ENCODE measurements around the gene GASK1A. TPM values are rescaled to one million over a fixed set of nuclear protein-coding genes. Genes with fewer than 3 reads are reported as not detected.

GASK1A gene
- total RNA-seq, 2 donors from 2014 or later, result 35.0 to 80.1 TPM

GRCh38 chr3:43097400-43098080 lies 118.4 kb downstream of the GASK1A start:
- intact Hi-C loops (cut with DNase I), result no loop called here
- DNase-seq (ENCODE audit: low spot score), result no peak

GRCh38 chr3:43098761-43099160 lies 119.7 kb downstream of the GASK1A start:
- no peak for DNase-seq (ENCODE audit: low spot score)
- intact Hi-C loops (cut with DNase I), result no loop called here

- intact Hi-C loops (cut with DNase I), result no loop called here
- DNase-seq (ENCODE audit: low spot score), result no peak
Observed at GRCh38 chr3:43102773-43103480, 123.8 kb downstream of the GASK1A start.

GRCh38 chr3:43104039-43104438 lies 124.9 kb downstream of the GASK1A start:
- DNase-seq (ENCODE audit: low spot score), result no peak
- intact Hi-C loops (cut with DNase I), result no loop called here

- intact Hi-C loops (cut with DNase I), result no loop called here
- DNase-seq (ENCODE audit: low spot score), result no peak
Observed at GRCh38 chr3:43104660-43105595, 125.8 kb downstream of the GASK1A start.

- peak; percentile 96 for DNase-seq (ENCODE audit: low spot score)
- intact Hi-C loops (cut with DNase I), result no loop called here
Observed at GRCh38 chr3:43105596-43106292, 126.6 kb downstream of the GASK1A start, which contains the start of gene POMGNT2. Gene POMGNT2, minus strand, starts transcription at chr3:43106079. Its CDS starts 24,648 bp downstream, at chr3:43081431.

- DNase-seq (ENCODE audit: low spot score), result no peak
- intact Hi-C loops (cut with DNase I), result no loop called here
Observed at GRCh38 chr3:43106293-43106628, 127.2 kb downstream of the GASK1A start.

Other genes starting within 250 kb of the GASK1A start
- 1 to 10 TPM; 1.4 to 2.7 TPM for gene CCDC13, start 206.1 kb upstream of the GASK1A start, total RNA-seq
- 100 to 1,000 TPM; 163 to 204 TPM for gene HIGD1A, start 174.8 kb upstream of the GASK1A start, total RNA-seq
- 10 to 100 TPM; 17.0 to 20.6 TPM for gene ACKR2, start 169.9 kb upstream of the GASK1A start, total RNA-seq
- gene CYP8B1, start 103.4 kb upstream of the GASK1A start, total RNA-seq, result under 1 TPM; 0.10 to 0.14 TPM
- 10 to 100 TPM in 1 of 2 donors, 1 to 10 TPM in 1; 9.8 to 11.8 TPM for gene ZNF662, start 73.2 kb upstream of the GASK1A start, total RNA-seq
- 10 to 100 TPM; 18.7 to 23.1 TPM for gene POMGNT2, start 126.8 kb downstream of the GASK1A start, total RNA-seq